NCI-H1092 treated with DMSO at 0.1 percent for 48 hours (cell line): Measurements from ENCODE around the gene CRAT.

ENCODE experiments used
- DNase-seq: peaks from one replicate; lab custom pipeline; 2025; lab: John Stamatoyannopoulos, UW

The CRAT gene

DNA sequence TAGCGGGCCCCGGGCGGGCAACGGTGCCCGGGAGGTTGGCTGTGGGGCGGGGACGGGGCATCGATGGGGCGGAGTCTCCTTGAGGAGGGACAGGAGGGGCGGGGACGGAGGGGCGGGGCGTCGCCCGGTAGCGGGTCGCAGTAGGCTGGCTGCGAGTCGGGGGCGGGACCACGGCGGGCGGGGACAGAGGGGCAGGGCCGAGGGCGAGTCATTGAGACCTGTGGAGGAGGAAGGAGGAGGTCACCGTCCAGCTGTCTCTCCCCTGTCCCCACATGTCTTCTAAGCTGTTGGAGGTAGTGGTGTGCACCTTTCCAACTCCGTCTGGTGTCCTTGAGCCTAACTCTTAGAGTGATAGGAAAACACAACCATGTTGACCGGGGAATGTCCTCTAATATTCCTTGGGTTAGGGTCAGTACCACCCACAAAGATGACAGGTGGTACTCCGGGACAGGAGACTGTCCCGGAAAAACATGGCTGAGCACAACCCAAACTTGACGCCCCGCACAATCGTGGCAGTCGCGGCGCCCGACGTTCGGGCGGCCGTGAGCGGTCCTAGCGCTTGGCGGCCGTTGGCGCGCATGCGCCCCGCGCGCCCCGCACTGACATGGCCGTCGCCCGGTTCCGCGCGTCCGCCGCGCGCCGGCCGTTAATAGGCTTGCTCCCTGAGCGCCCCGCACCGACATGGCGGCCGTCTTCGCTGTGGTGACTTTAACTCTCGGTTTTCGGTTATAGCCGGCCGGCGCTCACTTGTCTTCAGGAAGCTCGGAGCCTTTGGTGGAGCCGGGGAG lies at the start of gene CRAT, which contains the start of gene PTPA:
TSS of gene CRAT (minus strand) at position 54 of the 788 bp plus-strand sequence. CDS start 284 bp downstream, outside the sequence.
TSS of gene PTPA (plus strand) at position 676 of the 788 bp plus-strand sequence. CDS start 186 bp downstream, outside the sequence.
- peak; percentile 87 for DNase-seq

DNA sequence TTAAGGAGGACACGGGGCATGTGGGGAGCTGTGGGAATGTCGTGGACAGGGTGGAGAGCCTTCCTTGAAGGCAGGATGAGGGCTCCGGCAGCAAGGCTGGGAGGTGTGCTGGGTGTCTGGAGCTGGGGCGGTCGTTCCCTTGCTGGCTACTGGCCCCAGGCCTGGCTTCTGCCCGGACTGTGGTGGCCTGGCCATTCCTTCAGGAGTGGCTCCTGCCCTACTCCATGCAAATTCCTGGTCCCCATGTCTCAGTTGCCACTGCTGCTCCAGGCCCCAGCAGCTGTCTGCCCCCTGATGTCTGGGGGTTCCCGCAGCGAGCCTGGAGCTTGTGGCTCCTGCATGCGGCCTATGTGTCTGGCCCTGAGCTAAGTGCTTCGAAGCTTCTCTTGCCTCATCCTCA lies 45.6 kb upstream of the CRAT start:
- DNase-seq: no peak

DNA sequence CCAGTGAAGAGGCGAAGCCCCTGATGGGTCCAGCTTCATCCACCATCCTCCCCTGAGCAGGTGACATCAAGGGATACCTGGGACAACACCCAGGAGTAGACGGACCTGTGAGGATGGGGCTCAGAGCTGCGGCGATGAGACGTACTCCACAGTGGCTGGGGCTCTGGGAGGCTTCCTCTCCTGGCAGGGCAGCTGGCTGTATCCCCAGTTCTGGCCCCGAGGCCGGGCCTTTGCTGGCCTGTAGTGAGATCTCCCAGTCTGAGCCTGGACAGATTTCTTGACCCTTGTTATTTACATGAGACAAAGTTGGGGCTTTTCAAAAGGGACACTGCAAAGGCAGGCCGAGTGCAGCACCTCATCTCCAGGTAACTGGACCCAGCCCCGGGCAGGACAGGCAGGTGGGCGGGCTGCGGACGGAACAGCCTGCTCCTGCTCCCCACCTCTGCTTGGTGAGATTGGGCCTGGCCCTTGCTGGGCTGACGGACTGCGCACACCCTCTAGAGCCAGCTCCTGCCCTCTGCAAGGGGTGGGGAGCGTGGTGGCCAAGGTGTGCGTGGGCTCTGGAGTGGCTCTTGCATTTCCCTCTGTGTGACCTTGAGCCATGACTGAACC lies 44.4 kb upstream of the CRAT start:
- no peak for DNase-seq

DNA sequence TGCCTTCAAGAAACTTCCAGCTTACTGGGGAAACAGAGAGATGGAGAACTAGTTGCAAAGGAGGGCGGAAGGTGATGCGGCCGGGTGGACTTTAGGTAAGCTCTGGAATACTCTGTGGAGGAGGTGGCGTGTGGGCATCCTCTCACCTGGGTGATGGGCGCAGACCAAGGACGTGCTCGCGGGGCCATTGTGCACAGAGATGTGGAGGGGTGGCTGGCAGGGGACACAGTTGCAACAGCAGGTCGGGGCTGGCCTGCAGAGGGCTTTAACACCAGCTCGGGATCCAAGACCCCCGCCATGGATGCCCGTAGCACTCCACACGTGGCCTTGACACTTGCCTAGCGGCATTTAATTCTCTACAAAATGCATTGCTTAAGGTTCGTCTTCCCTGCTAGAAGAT lies 40.9 kb upstream of the CRAT start:
- no peak for DNase-seq

DNA sequence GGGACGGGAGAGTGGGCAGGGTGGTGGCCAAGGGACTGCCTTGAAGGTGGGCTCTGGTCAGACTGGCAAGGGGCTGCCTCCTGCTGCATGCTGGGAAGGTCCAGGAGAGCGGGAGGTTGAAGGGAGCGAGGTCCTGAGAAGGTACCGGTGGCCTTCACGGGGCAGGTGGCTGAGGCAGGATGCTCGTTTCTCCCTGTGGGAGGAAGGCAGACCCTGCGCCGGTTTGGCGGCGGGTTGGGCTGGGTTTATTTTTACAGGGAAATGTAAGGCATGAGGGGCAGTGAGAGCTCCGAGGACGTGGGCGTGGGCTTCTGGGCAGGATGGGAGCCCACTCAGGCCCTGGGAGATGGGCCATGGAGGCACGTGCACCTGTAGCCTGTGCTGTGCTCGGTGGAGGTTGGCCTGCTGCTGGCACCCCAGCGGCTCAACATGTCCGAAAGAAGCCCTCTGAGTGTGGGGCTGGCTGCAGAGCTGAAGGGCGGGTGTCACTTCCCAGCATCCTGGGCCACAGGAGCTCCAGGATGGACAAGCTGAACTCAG lies 40.1 kb upstream of the CRAT start:
- no peak for DNase-seq

DNA sequence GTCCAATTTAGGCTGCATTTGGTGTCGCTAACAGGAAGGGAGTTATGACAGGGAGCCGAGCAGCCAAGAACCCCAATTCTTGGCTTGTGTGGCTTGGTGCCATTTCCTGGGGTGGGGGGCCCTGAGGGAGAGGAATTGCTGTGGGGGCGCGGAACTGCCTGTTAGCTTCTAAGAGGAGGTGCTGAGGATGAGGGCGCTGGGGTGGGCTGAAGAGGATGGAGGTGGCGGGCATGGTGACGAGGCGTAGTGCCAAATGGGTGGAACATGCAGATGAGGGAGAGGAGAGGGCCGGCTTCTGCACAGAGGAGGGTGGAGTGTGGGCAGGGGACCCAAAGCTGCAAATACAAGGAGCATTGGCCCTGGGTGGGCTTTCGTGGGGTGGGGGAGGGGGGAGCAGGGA lies 39.5 kb upstream of the CRAT start:
- DNase-seq: no peak

DNA sequence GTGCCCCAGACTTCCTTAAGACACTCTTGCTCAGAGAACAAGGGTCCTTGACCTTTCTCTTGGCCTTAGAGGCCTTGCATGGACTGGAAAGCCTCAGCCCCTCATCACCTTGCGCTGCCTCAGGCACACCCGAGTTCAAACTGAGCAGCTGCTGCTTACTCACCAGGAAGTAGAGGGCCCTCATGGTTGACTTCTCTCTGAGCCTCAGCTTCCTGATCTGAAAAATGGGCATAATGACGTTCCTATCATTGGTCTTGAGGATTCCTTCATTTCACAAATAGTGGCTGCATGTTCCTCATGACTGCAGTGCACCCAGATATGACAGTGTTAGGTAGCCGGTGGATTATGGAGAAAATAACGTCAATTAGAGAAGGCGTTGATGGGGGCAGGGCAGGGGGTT lies 38.8 kb upstream of the CRAT start:
- no peak for DNase-seq

DNA sequence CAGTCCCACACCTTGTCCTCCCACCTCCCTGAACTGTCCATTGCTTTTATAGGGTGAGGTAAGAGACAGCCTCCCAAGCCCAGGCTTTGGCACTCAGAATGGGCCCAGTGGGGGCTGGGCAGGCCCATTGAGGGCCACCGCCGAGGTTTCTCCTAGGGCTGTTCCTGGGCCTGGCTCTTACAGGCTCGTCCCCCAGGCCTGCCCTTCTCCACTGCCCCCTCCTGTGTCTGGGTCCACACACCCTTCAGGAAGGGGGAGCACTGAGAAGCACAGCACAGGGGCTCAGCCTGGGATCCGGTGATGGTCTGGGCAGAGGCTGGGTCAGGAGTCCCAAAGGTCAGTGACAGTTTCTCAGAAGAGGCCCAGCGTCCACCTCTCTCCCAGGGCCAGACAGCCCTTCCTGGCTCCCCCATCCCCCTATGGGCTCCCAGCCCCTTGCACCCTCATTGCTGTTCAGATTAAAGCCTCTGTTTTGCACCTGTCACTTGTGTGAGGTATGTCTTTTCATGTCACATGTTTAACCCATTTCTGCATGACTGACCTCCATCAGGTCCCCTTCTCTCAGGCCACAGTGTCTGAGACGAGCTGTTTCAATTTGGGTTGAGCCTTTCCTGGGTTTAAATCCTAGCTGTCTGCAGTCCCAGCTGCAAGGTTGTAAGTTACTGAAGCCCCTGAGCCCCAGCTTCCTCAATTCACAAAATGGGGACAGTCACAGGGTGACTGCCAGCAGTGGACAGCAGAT lies 38.0 kb upstream of the CRAT start:
- DNase-seq: no peak

DNA sequence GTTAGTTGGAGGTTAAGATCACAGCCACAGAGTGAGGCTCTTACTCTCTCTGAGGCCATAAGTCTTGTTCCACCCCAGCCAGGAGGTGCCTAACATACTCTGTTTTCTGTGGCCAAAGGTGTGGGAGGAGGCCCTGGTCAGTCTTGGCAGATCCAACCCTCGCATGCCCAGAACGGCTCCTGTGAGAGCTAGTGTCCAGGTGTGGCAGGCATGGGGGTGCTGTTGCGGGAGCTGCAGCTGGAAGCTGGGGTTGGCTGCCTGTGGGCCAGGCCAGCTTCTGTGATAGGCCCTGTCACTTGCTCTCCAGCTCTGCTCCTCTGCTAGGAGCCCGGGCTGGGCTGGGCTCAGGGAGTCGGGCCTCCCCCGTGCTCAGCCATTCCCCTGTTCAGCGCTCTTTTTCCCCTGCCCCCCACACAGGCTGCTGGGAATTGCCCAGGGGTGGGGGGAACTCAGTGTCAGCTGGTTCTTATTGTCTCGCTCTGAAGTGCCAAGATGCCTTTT lies 35.9 kb upstream of the CRAT start:
- DNase-seq: no peak

DNA sequence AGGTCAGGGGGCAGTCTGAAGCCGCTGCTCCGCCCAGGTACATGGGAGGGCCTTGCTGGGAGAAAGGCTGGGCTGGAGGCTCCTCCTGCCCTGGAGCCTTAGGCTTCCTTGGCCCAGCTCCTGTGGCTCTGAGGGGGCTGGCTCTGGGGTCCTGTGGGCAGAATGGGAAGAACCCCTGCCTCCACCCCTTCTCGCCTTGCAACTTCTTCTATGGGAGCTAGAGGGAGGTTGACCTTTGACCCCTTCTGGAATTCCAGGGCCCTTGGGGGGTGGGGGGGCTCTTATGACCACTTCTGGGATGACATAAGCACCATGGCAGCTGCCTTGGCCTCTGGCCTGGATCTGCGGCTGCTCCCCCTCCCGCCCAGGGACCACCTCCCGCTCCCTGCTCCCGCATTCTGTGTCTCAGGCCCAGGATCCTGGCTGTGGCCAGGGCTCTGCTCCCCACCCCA lies 35.3 kb upstream of the CRAT start:
- DNase-seq: no peak

DNA sequence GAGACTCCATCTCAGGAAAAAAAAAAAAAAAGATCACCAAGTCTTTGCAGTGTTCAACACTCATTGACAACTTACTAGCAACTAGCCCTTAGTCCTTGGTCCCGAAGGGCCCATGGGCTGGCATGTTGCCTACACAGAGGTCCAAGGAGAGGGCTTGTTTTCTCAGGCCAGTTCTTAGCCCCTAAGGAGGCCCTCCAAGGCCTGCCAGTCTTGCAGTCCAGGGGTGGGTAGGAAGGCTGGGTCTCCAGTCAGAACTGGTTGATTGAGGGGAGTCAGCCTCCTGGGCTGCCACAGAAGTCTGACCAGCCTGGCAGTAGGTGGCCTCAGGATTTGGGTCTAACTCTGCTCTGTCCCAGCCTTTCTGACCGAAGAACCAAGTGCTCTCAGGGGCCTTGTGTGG lies 34.7 kb upstream of the CRAT start:
- DNase-seq: no peak

DNA sequence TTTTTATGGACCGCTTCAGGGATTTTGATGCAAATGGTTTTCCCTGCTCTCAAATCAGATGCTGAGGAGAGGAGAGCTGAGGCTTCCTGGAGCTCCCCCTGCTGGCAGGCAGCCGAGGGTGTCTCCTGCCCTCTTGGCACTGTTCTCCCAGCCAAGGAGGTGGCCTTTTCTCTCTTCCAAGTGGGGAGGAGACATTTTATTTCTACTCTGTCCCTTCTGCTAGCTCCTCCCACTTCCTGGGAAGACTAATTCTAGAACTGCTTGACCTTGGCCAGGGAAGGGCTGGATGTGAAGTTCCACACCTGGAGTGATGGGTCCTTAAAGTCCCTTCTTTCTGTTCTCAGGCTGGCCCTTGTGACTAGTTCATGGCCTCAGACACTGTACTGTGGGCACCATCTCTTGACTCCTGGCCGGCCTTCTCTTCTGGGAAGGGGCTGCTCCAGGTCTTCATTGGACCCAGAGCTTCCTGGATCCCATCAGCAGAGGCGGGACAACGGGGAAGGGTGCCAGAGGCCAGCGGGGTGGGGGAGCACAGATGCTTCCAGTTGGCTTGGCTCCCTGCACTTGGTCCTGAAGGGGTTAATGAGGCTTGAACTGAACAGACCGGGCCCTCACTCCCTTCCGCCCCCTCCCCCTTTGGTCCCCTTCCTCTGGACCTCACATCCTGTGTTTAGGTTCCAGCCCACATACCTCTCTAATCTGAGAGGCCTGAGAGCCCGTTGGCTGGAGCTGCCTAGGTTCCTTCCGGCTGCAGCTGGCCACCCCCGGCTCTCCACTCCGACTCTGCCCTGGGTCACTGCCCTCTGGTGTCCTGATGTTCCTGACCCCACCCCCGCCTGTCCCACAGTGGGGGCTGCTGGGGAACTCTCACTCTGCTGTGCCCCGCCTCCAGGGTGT lies 32.7 kb upstream of the CRAT start:
- DNase-seq: peak; percentile 53

DNA sequence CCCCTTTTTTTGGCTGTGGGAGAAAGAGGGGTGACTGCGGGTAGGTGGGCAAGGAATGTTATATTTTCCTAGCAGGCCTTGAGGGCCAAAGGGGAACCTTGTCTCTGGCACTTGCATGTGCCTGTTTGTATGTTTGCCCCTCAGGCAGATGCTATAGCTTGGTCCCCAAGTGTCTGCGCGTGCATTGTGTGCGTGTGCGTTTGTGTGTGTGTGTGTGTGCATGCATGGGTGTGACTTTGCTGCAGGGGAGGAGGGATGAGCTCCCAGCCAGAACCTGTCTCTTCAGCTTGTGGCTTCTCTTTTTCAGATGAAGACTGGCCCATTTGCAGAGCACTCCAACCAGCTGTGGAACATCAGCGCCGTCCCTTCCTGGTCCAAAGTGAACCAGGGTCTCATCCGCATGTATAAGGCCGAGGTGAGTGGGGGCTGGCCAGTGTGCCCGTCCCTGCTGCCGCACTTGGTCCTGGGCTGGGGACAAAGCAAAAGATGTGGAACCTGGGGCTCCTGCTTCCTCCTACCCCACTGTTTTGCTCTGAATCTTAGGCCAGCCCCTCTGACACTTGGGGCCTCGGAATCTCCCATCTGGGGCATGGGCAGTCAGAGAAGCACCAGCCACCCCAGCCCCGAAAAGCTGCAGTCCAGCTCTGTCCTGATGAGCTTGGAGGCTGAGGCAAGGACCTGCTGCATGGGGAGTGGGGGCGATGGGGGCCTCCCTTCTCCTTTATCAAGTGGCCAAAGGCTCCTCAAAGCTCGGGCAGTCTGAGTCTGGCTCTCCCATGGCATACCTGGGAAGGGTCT lies 31.7 kb upstream of the CRAT start:
- no peak for DNase-seq

DNA sequence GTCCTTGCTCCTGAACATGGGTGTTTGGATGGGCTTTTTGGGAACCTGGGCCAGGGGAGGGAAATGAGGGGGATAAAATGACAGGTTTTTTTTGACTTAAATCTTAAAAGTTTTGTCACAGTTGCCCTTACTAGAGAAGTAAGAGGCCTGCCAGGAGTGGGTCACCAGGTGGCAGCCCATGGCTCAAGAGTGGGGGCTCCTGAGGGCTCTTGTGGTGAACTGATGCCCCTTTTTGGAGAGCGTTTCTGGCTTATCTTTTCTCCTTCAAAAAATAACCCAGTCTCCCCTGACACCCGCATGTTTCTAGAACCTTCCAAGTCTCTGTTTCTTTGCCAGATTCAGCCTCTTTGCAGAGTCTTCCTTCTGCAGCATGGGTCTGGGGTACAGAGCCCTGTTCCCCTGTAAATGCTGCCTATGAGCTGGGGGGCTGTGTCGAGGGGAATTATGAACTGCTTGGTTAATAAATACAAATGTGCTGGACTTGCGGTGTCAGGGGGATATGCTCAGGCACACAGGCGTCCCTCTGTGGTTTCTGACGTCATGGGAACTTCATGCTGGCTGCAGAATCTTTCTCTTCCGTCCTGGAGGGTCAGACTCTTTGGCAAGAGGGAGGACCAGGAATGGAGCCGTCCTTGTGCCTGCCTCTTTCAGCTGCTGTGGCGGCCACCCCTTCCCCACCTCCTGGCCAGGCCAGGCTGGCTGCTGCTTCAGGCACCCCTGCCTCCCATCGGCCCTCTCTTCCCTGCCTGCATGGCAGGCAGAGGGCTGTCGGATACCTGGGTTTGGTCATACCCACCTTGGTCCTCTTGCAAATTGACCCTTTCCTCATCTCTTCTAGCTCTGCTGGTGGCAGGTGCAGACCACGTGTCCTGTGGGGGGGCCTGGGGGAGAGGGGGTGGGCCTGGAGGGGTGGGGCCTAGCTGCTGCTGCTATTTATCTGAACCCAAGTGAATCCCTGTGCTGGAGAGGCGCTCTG lies 30.8 kb upstream of the CRAT start:
- no peak for DNase-seq

DNA sequence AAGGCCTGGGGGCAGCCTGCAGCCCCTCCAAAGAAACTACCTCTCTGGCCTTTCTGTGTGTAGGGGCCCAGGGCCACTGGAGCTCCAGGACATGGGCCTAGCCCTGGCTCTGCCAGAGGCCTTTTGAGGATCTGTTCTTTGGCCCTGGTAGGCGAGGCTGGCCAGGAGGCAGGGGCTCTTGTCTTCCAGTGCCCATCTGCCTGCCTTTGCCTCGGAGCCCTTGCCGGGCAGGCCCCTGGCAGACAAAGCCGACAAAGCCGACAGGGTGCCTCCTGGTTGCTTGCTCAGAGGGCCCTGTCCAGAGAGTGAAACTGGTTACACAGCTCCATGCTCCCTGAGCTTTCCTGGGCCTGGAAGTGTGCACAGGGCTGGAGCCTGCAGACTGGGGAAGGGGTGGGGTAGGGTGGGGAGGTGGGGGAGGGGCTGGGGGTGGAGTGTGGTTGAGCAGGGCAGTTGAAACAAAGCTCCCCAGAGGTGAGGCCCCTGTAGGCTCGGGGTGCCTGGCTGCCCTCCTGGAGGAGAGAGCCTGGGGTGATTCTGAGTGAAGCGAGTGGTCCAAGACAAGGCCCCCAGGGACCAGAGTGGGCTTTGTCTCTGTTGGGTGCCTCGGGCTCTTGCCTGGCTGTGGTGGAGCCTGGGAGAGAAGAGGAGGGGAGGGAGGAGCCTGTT lies 29.9 kb upstream of the CRAT start:
- DNase-seq: peak; percentile 81

DNA sequence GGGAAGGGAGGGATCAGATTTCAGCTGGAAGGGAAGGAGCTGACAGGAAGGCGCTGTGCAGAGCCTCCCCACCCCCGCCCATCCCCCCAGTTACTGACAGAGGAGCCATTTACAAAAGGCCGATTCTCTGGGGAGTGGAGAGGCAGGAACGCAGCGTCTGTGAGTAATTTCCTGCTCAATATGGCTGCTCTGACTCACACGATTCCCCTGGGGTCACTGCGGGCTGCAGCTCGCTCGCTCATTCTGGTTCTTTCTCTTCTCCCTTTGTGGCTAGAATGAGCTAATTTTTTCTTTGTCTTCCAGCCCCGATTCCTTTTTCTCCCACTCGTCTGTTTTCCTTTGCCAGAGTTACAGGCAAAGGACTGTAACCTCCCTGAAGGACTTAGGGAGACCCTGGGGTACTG lies 29.4 kb upstream of the CRAT start:
- peak; percentile 93 for DNase-seq

DNA sequence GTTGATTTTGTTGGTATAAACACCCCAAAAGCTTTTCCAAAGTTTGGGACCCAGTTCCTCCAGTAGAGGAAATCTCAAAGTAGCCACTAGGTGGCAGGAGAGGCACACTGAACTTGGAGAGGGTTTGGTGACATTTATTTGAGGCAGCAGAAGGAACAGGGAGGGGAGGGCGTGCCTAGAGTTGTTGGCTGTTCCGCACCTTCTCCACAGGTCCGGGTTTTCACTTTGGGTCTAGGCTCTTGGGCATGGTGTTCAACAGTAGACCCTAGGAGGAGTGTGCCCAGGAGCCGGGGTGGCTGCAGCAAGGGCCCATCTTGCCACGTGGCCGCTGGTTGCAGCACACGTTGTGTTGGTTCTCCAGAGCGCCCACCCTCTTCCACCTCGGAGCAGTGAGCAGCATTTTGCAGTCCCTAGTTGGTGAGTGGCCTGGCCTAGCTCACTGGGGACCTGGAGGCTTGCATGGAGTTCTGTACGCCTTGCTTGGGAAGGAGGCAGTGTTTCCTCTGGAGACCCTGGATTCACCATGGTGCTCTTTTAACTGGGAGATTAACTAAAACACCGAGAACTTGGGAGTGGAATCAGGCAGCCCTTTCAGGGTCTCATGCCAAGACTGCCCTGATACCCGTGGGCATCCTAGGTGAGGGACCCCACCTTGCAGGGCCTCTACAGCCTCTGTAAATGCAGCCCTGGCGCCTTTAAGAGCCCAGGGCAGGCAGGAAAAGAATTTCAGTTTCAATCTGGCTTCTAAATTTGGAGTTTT lies 28.8 kb upstream of the CRAT start:
- DNase-seq: peak; percentile 88
